Measurements from ENCODE around the gene MIF4GD. TPM values are rescaled to one million over a fixed set of nuclear protein-coding genes. Genes with fewer than 3 reads are reported as not detected.

The MIF4GD gene
- total and polyA plus RNA-seq, 10 of the 15 experiments (the other 5 are each of a cell fraction or from before 2014, with no cell fraction given): 22.8 to 96.2 (median 60.1) TPM

- Histone ChIP-seq H3K4me3 (no peak overlapping the region), H3K4me1 (ENCODE audit: control insufficient read depth, insufficient read depth, low read length) (peaks cover 53% of the 10 kb centered on the region), H3K9me3 (replicated peaks; ENCODE audit: control insufficient read depth, insufficient read depth, low read length) (no peaks in the 10 kb centered on the region), H3K27ac (ENCODE audit: control insufficient read depth, insufficient read depth) (no peak overlapping the region), H3K27me3 (replicated peaks in 1 of 2; ENCODE audit: control insufficient read depth in 2 of 2, insufficient read depth in 2 of 2, low read length in 1 of 2) (no peaks in the 10 kb centered on the region), H4K20me1 (ENCODE audit: control insufficient read depth, insufficient read depth) (no peaks in the 10 kb centered on the region), H3K36me3 (ENCODE audit: control insufficient read depth in 2 of 2, insufficient read depth in 2 of 2, low read length in 1 of 2) (peaks cover 33 to 35% of the 10 kb centered on the region in 2 experiments), H3K79me2 (ENCODE audit: control insufficient read depth, insufficient read depth, low read length) (peaks cover 27% of the 10 kb centered on the region), H2AFZ (ENCODE audit: control insufficient read depth, low read depth, low read length) (no peak overlapping the region), H3K4me2 (ENCODE audit: control insufficient read depth, insufficient read depth) (no peak overlapping the region), H3K9ac (ENCODE audit: control insufficient read depth, insufficient read depth, low read length) (no peak overlapping the region)
- FAIRE-seq: no peak
- ChIA-PET POLR2A (interaction anchor here (0.6 to 6.6 kb wide), 3 partner anchors 15 to 113 kb away, joined by 3 to 81 read pairs (median 4); partner anchors contain the start of genes GGA3 and MRPS7), CTCF (no interaction called here), RAD21 (ENCODE audit: unreplicated experiment) (no interaction called here), SMC1A (ENCODE audit: uncharacterized antibody, unreplicated experiment) (interaction anchor here (0.6 to 1.0 kb wide), 4 partner anchors 14 to 165 kb away, joined by 3 to 4 read pairs (median 3); no protein-coding TSS in a partner anchor)
- TF ChIP-seq ATF3 (IDR thresholded peaks at IDR 0.05; ENCODE audit: borderline replicate concordance, extremely low read depth, low read depth, low read length) (no peak), STAT1 (conservative IDR thresholded peaks at IDR 0.05) (no peak), TCF7 (IDR thresholded peaks at IDR 0.05; ENCODE audit: borderline replicate concordance) (no peak), KLF5 (IDR thresholded peaks at IDR 0.05; ENCODE audit: partially characterized antibody) (no peak), CBX3 (IDR thresholded peaks at IDR 0.05; ENCODE audit: borderline replicate concordance, low read depth) (no peak), HCFC1 (IDR thresholded peaks at IDR 0.05; ENCODE audit: low read length) (no peak), SMAD1 (IDR thresholded peaks at IDR 0.05; ENCODE audit: low read depth, partially characterized antibody) (no peak), TARDBP (IDR thresholded peaks at IDR 0.05; ENCODE audit: borderline replicate concordance) (no peak), NR2F1 (conservative IDR thresholded peaks at IDR 0.05) (no peak), BCLAF1 (IDR thresholded peaks at IDR 0.05) (no peak), IRF5 (IDR thresholded peaks at IDR 0.05; ENCODE audit: borderline replicate concordance) (no peak), PAX8 (IDR thresholded peaks at IDR 0.05) (no peak), FOS (IDR thresholded peaks at IDR 0.05; ENCODE audit: borderline replicate concordance, extremely low read depth, insufficient read length) (no peak), ZNF622 (IDR thresholded peaks at IDR 0.05) (no peak), GATAD2B (conservative IDR thresholded peaks at IDR 0.05; ENCODE audit: low read depth) (no peak)
- intact Hi-C loops (cut with micrococcal nuclease; ENCODE audit: unreplicated experiment): no loop called here
- 94% methylated on average over 12 of the region's 12 CpGs for WGBS (ENCODE audit: insufficient coverage, insufficient replicate concordance, low lambda C conversion rate, missing lambda C conversion rate)
- no peak for DNase-seq (ENCODE audit: low read depth, low spot score)
- BruUV-seq (replicated peaks): no TSS peak
- in situ Hi-C loops (cut with MboI): no loop called here
- ATAC-seq: no peak
Measured at GRCh38 chr17:75246404-75246803, 24.6 kb downstream of the MIF4GD start.
